Adrenal gland (tissue), 5 donors: Measurements from ENCODE around the gene HACE1.

Source experiments
- CTCF ChIP-seq, 6 experiments: fragments of 450-650 bp in 4 of 6; fragments of 200-600 bp in 2 of 6; sonication (generic) in 1 of 6; IDR thresholded peaks; 1 replicate in 5 of 6; 2 replicates in 1 of 6; pipeline versions ENCODE4 v1.5.1 to v1.8.0; 2016 to 2021; ENCODE audit warnings: antibody characterized with exemption in 6 of 6, mild to moderate bottlenecking in 2 of 6, moderate library complexity in 1 of 6
- POLR2A ChIP-seq, 2 donors: fragments of 450-650 bp; IDR thresholded peaks; one replicate each; pipeline ENCODE4 v1.6.1; 2017; ENCODE audit warnings: antibody characterized with exemption in 2 of 2, mild to moderate bottlenecking in 2 of 2, moderate library complexity in 1 of 2
- donor health status: DM: no; HTN: no; CAD: no.

GRCh38 chr6:104705916-104706442 is 153.7 kb downstream of the HACE1 start:
- no peak for TF ChIP-seq CTCF (IDR thresholded peaks at IDR 0.05)
- no peak for TF ChIP-seq POLR2A (IDR thresholded peaks at IDR 0.05)
